Ecto neural progenitor cell (in vitro differentiated cells): ENCODE measurements around the gene BAZ1B.
A peak's percentile ranks its signal among the peaks of the same experiment; 100 is the strongest.
"Not testable (repeated sequence)": the region's sequence is repeated elsewhere in the genome, so short reads cannot be mapped to it uniquely, and the experiment has no call there.

Experiments used
- DNase-seq: peaks from one replicate; pipeline ENCODE4 v3.0.0-alpha.2; 2018; ENCODE audit warnings: low spot score

The BAZ1B gene

DNA sequence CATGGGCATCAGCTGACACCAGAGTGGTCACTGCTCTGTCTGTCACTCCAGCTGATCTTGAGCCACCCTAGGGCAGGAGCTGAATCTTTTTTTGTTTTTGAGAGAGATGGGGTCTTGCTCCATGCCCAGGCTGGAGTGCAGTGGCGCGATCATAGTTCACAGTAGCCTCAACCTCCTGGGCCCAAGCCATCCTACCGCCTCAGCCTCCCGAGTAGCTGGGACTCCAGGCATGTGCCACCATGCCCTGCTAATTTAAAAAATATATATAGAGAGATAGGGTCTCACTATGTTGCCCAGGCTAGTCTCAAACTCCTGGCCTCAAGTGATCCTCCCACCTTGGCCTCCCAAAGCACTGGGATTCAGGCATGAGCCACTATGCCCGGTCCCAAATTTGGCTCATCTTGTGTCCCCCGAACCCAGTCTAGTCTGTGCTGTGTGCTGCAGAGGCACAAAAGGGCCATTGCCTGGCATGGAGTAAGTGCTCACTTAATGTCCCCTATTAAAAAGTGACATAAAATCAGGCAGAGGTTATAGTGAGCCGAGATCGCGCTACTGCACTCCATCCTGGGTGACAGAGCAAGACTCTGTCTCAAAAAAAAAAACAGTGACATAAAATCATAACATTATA lies 96.6 kb downstream of the BAZ1B start:
- no peak for DNase-seq

DNA sequence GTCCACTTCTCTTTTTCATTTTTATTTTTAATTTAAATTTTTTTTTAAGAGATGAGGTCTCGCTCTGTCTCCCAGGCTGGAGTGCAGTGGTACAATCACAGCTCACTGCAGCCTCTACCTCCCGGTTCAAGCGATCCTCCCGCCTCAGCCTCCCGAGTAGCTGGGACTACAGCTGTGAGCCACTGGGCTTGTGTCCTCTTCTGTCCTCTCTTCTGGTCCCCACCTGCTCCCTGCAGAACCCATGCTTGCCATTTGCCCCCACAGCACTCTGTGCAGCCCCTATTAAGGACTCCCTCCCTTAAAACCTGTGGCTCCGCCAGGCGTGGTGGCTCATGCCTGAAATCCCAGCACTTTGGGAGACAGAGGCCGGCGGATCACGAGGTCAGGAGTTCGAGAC lies 97.6 kb downstream of the BAZ1B start:
- no peak for DNase-seq

DNA sequence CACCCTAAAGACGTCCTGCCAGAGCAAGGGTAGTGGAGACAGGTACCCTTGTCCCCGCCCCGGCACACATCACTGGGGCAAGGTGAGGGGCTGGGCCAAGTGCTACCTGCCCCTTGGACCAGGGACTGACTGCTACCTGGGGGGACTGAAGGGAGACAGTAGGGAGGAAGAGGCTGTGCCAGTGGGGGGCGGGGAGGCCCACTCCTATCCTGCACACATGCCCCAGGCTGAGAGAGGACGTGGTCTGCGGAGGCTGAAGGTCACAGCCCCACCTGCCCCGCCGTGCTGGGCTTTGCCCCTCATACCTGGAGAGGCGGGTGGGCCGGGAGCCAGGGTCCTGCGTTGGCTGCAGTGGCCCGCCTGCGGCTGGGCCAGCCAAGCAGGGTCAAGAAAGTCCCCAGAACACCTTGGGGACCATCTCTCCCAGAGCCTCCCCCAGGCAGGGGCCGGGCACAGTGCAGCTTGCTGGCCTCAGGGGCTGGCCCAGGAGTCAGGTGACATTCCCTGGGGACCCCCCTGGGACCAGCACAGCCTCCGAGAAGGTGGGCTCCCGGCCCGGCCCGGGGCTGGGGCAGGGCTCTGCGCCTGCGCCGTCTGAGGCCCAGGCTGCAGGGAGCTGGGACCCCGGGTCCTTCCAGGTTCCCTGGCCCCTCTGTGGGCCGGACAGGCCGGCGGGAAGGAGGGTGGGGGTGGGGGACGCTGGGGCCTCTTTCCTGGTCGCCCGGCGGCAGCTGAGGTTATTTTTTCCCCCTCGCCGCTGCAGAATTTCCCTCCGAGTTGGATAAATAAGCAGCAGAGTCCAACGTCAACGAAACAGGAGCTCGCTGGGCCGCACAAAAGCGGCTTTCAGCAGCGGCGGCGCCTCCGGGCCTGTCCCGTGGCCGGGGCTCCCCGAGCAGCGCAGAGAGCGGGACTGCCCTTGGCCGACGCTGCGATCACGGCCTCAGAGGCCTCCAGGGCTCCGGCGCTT lies 98.3 kb downstream of the BAZ1B start:
- DNase-seq, result no peak

DNA sequence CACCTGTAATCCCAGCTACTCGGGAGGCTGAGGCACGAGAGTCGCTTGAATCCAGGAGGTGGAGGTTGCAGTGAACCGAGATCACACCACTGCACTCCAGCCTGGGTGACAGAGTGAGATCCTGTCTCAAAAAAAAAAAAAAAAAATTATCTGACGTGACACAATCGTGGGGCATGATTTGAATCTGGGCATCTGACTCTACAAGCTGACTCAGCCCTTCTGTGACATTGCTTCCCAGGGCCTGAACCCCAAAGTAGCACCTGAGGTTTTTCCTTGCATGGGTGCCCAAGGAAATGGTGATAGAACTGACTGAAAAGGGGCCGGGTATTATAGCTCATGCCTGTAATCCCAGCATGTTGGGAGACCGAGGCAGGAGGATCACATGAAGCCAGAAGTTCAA lies 101.5 kb downstream of the BAZ1B start:
- peak; percentile 19 for DNase-seq

DNA sequence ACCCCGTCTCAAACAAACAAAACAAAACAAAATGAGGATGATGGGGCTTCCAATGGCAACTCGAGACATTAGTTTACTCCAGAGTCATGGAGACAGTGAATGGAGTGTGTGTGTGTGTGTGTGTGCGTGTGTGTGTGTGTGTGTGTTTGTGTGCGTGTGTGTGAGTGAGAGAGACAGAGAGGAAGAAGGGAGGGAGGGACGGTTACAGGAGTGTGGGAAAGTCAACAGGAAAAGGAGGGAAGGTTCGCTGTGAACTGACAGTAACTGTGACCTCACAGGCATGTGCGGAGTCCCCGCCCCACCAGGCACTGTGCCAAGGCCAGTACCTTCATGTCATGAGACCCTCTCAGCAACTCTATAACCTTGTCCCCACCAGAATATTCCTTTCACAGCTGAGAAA lies 102.1 kb downstream of the BAZ1B start:
- DNase-seq, result peak; percentile 25

DNA sequence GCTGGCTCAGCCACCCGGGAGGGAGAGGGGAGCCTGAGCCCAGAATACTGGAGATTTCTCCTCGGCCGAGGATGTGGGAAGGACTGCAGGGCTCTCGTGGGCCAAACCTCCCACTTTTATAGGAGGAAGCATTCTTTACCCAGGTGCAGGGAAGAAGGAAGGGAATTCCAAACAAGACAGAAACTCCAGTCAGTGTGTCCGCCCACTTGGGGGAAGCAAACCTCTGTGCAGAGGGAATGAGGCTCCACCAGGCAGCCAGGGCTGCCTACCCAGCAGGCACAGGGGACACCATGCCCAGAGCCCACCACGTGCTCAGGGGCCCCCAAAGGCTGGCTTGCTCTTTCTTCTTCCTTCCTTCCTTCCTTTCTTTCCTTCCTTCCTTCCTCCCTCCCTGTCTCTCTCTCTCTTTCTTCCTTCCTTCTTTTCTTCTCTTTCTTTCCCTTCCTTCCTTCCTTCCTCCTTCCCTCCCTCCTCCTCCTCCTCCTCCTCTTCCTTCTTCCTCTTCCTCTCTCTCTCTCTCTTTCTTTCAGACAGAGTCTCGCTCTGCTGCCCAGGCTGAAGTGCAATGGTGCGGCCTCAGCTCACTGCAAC lies 103.9 kb downstream of the BAZ1B start:
- no peak for DNase-seq

DNA sequence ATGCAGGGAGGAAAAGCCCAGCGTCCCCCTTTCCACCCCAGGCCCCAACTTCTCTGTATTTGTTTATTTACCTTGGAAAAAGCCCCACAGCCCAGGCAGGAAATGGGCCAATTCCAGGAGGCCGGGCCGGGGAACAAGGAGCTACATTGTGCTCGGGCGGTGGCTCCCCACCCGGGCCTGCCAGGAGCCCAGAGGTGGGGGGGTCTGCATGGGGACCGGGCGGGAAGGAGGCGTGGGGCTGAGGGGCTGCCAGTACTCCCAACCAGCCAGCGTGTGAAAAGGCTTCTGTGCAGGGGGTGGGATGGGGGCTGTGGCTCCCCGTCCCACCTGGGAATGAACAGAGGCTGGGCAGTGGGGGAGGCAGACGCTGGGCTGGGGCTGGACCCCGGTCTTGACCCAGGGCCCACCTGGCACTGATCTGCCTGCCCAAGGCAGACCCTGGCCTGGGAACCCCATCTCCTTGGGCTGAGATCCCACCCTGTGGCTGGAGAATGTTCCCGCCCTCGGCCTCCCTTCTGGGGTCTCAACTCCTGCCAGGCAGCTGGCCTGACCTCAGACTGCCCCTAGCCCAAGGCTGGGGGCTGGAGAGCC lies 111.5 kb downstream of the BAZ1B start:
- DNase-seq, result not testable (repeated sequence)

DNA sequence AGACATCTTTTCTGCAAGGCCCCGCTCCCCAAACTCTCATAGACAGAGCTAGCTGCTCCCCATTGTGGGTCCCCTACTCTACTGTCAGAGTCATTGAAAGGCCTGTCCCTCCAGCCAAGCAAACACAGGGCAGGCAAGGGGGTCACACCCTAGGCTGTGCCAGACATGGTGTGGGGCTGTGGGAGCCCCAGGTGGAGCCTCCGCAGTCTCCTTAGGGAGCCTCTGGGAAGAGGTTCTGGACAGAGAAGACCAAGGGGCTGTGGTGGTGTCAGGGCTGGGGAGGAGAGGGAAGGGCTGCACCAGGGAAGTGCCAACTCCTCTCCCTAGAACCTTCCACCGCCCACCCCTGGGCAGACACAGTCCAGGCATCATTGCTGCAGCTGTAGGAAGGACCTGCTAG lies 117.2 kb downstream of the BAZ1B start:
- not testable (repeated sequence) for DNase-seq

DNA sequence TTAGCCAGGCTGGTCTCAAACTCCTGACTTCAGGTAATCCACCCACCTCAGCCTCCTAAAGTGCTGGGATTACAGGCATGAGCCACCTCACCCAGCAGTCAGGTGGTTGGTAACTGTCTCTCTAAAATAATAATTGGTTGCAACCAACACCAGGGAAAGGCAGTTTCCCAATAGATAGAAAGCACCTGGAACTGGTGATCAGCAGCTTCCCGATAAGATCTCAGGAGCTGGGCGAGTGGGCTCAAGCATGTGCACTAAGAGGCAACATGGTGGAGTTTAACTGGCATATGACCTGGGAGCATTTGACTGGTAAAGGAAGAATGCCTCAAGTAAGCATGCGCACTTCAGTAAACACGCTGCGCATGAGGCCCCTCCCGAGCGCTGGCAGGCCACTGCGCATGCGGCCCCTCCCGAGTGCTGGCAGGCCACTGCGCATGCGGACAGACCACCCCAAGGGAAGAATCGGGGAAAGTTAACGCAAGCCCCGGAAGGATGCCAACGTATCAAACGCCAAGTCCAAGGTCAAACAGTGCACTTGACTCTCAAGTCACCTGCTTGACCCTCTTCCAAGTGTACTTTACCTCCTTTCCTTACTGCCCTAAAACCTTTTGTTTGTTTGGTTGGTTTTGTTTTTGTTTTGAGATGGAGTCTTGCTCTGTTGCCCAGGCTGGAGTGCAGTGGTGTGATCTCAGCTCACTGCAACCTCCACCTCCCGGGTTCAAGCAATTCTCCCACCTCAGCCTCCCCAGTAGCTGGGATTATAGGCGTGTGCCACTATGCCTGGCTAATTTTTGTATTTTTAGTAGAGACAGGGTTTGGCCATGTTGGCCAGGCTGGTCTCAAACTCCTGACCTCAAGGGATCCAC lies 122.7 kb downstream of the BAZ1B start:
- DNase-seq, result not testable (repeated sequence)

DNA sequence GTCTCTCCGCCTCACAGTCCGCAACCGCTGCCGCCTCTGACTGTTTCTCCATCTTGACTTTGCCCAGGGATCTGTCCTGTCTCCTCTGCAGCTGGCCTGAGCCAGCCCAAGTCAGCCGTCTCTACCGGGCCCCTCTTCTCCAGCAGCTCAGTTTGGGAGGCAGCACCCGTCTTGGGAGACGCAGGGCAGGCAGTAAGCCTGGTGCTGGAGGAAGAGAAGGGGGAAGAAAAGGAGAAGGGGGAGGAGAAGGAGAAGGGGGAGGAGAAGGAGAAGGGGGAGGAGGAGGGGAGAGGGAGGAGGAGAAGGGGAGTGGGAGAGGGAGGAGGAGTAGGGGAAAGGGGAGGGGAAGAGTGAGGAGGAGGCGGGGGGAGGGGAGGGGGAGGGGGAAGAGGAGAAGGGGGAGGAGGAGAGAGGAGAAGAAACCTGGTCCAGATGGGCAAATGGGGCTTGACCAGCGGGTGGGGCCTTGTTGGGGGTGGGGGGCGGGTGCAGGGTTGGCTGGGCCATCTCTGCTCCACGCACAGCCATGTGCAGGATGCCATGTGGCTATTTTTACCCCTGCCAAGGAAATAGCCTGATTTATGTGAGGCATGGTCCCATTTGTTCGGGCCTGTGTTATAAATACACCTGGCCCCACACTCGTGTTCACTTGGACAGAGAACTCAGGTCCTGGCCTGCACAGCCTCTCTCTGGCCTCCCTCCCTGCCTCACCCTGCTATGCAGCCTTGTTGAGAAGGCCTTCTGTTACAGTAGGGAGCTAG lies 124.4 kb downstream of the BAZ1B start:
- peak; percentile 62 for DNase-seq

DNA sequence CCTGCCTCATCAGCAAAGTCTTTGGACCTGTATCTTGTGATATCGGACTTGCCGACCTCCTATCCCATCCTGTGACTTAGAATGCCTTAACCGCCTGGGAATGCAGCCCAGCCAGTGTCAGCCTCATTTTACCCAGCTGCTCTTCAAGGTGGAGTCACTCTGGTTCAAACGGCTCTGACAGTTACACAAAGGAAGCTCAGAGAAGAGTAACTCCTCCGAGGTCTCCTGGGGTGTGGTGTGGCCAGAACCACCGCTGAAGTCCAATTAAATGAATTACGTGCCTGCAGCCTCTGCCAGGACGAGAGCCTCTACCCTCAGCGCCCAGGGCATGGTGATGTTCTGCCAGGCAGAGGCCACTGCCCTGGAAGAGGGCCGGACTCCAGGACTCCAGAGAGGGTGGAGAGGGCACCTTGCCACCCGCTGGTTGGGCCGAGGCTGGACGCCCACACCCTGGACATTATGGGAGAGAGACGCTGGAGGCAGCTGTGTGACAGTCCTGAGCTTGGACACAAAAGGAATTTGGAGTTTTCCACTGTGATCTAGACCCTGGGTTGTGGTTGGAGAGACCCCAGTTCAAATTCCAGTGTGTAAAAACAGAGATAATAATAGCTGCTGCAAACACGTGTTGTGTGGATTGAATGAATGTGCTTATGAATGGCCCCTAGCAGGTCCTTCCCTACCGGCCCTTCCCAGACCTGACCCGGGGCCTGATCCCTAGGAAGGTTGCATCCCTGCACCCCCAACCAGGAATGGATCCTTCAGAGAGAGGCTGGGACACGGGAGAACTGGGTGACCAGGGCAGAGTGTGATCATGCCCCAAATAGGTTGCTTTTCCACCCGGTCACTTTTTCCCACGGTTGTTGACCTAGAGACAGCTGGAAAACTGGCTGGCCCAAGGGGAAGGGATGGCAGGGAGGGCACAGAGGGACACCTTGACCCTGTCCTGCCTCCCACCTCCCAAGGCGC lies 126.3 kb downstream of the BAZ1B start:
- DNase-seq, result no peak

DNA sequence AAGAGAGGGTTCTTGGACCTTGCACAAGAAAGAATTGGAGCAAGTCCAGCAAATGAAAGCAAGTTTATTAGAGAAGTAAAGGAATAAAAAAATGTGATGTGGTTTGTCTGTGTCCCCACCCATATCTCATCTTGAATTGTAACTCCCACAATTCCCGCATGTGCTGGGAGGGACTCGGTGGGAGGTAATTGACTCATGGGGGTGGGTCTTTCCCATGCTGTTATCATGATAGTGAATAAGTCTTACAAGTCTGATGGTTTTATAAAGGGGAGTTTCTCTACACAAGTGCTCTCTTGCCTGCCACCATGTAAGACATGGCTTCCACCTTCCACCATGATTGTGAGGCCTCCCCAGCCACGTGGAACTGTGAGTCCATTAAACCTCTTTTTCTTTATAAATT lies 127.7 kb downstream of the BAZ1B start:
- no peak for DNase-seq

DNA sequence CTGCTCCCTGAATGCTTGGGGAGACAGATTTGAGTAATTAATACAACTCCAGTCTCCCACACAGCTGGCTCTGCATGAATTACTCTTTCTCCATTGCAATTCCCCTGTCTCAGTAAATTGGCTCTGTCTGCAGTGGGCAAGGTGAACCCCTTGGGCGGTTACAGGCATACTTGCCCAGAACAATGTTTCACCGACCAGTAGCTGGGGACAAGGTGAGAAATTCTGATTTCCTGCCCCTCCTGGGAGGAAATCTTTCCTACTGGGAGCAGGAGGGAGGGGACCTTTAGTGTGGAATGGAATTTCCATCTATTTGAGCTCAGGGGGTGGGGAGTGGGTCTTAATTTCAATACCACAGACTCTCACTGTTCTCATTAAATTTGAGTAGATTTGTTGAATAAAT lies 130.7 kb downstream of the BAZ1B start:
- no peak for DNase-seq
